K562 (cell line): ENCODE data around the gene LRMDA. TPM values are rescaled to one million over a fixed set of nuclear protein-coding genes. Genes with fewer than 3 reads are reported as not detected.

Experiments
- ATAC-seq: fragments of 200-7000 bp; cut with Tn5 transposase; 3 replicates; pipeline ENCODE4 v1.9.1; 2020; ENCODE audit warnings: moderate library complexity
- BruUV-seq: library from RNA; stranded (reverse); fragments of 400-500 nt; replicated peaks from 2 replicates; lab custom pipeline; 2021; lab: Mats Ljungman, UMichigan
- CTCF ChIA-PET: fragments of 300-600 bp; formaldehyde crosslinking; extraction: SDS; loops from one replicate; lab custom pipeline; 2021; ENCODE audit warnings: low intra/inter-chr PET ratio; lab: Yijun Ruan, JAX
- POLR2A ChIA-PET: fragments of 300-600, 350-650 bp; sonication (Branson Sonifier 250); formaldehyde crosslinking; extraction: SDS; loops from one replicate; lab custom pipeline; 2021; ENCODE audit warnings: antibody characterized with exemption, inconsistent platforms; lab: Yijun Ruan, JAX
- DNase-seq, 4 experiments: peaks; one replicate each; pipeline versions ENCODE4 v3.0.0 to v3.0.0-alpha.2; 2011 to 2018; ENCODE audit warnings: low spot score in 3 of 4, mixed read lengths in 3 of 4; ENCODE audit errors: extremely low read depth in 1 of 4
- FAIRE-seq: peaks from 2 replicates; lab custom pipeline; 2011; peaks lifted over from hg19 to GRCh38; lab: Jason Lieb, UNC
- H2AFZ ChIP-seq: 2 replicates; pipeline ENCODE4 v1.6.0; 2011; ENCODE audit warnings: low read depth, low read length, control low read depth, inconsistent platforms
- H3K27ac ChIP-seq: fragments of 200-600 bp; 3 replicates; pipeline ENCODE4 v1.8.0; 2011; ENCODE audit warnings: low read depth, mild to moderate bottlenecking, control low read depth, inconsistent platforms, low read length, moderate library complexity, mixed read lengths; ENCODE audit errors: extremely low read depth
- H3K27me3 ChIP-seq, 2 experiments: fragments of 300-600 bp in 1 of 2; 2 replicates in 1 of 2; 3 replicates in 1 of 2; pipeline versions ENCODE4 v1.6.0 to v1.8.0; 2011; ENCODE audit warnings: inconsistent platforms in 2 of 2, low read length in 2 of 2, mild to moderate bottlenecking in 1 of 2, mixed read lengths in 1 of 2, moderate library complexity in 1 of 2; ENCODE audit not compliant: control insufficient read depth in 2 of 2, insufficient read depth in 2 of 2
- H3K36me3 ChIP-seq: fragments of 300-600 bp; 3 replicates; pipeline ENCODE4 v1.8.0; 2011; ENCODE audit warnings: mild to moderate bottlenecking, low read length, inconsistent platforms; ENCODE audit not compliant: control insufficient read depth, insufficient read depth
- H3K4me1 ChIP-seq, 2 experiments: fragments of 200-600 bp in 1 of 2; replicated peaks in 1 of 2; 2 replicates in 1 of 2; 3 replicates in 1 of 2; pipeline versions ENCODE4 v1.5.1 to v1.8.0; 2011; ENCODE audit warnings: inconsistent platforms in 2 of 2, low read length in 2 of 2, mild to moderate bottlenecking in 1 of 2, mixed read lengths in 1 of 2, moderate library complexity in 1 of 2; ENCODE audit not compliant: control insufficient read depth in 2 of 2, insufficient read depth in 2 of 2
- H3K4me2 ChIP-seq: 2 replicates; pipeline ENCODE4 v1.6.1; 2011; ENCODE audit warnings: low read length, control low read depth, inconsistent platforms, mixed read lengths; ENCODE audit not compliant: insufficient read depth
- H3K4me3 ChIP-seq: fragments of 200-600 bp; sonication (generic), shearing (Covaris generic); 2 replicates; pipeline ENCODE4 v1.5.1; 2016; ENCODE audit warnings: control low read depth, inconsistent platforms
- H3K79me2 ChIP-seq: fragments of 200-600 bp; 3 replicates; pipeline ENCODE4 v1.8.0; 2011; ENCODE audit warnings: low read length, inconsistent platforms; ENCODE audit not compliant: control insufficient read depth, insufficient read depth
- H3K9ac ChIP-seq, 2 experiments: 2 replicates each; pipeline versions ENCODE4 v1.6.0 to v1.6.1; 2011; ENCODE audit warnings: low read depth in 2 of 2, low read length in 2 of 2, control low read depth in 1 of 2, inconsistent platforms in 1 of 2, mild to moderate bottlenecking in 1 of 2, mixed read lengths in 1 of 2; ENCODE audit not compliant: insufficient read depth in 1 of 2
- H3K9me1 ChIP-seq: one replicate; pipeline ENCODE4 v1.6.0; 2011; ENCODE audit warnings: inconsistent platforms, mild to moderate bottlenecking, low read length, moderate library complexity; ENCODE audit not compliant: control insufficient read depth, insufficient read depth
- H3K9me3 ChIP-seq: replicated peaks from 2 replicates; pipeline ENCODE4 v1.5.1; 2011; ENCODE audit warnings: low read depth, low read length, inconsistent platforms; ENCODE audit not compliant: control insufficient read depth, insufficient read depth
- H4K20me1 ChIP-seq: replicated peaks from 2 replicates; pipeline ENCODE4 v1.6.1; 2011; ENCODE audit warnings: low read length, inconsistent platforms, mixed read lengths; ENCODE audit not compliant: control insufficient read depth, insufficient read depth
- BRD9 ChIP-seq: fragments of 450-650 bp; IDR thresholded peaks from 2 replicates; pipeline ENCODE4 v1.6.1; 2018; ENCODE audit warnings: low read depth; ENCODE audit not compliant: partially characterized antibody
- ZFP30 ChIP-seq: fragments of 250-450 bp; sonication (Bioruptor Pico); IDR thresholded peaks from 2 replicates; pipeline ENCODE4 v1.8.0; 2022; ENCODE audit warnings: moderate library complexity, mild to moderate bottlenecking, inconsistent platforms, borderline replicate concordance
- WGBS: fragments of 100-300 bp; shearing (Covaris generic); methylation state at CpG from one replicate; pipeline ENCODE4 v1.1.6; 2016; ENCODE audit warnings: low coverage, mixed read lengths; ENCODE audit not compliant: insufficient coverage; ENCODE audit errors: missing lambda C conversion rate; 5-methylcytosine and 5-hydroxymethylcytosine counted together
- in situ Hi-C: fragments of 300-500 bp; cut with MboI; formaldehyde crosslinking; loops from 4 replicates; pipeline ENCODE4 v1.15.0; 2018; ENCODE audit warnings: inconsistent platforms, mixed read lengths
- intact Hi-C: fragments of 100-400 bp; cut with micrococcal nuclease; formaldehyde crosslinking; loops from 2 replicates; pipeline ENCODE4 v1.14.2; 2022
- polyA plus RNA-seq, 8 experiments: library from polyadenylated mRNA; depleted of rRNA in 4 of 8; stranded (reverse) in 5 of 8; unstranded in 3 of 8; fragments of >200 nt; fragmentation: Nextera tagmentation in 2 of 8; fragmentation: Illumina TruSeq in 1 of 8; extraction: Ambion mirVana in 2 of 8; extraction: Trizol in 1 of 8; gene quantifications; 2 replicates each; pipeline versions ENCODE4 v1.2.1 to v1.2.3, GENCODE V29; 2011 to 2014; ENCODE audit warnings: inconsistent platforms in 1 of 8, missing spikeins in 1 of 8
- total RNA-seq, 7 experiments: library from RNA; depleted of rRNA in 6 of 7; stranded (reverse); fragments of >200 nt in 6 of 7; fragmentation: Illumina TruSeq in 2 of 7; extraction: Trizol in 2 of 7; gene quantifications; 2 replicates each; pipeline versions ENCODE4 v1.2.1 to v1.2.3, GENCODE V29; 2011 to 2021; ENCODE audit warnings: low replicate concordance in 1 of 7
- TF ChIP-seq, protein P1 (sequence below), 2 experiments: IDR thresholded peaks in 1 of 2; conservative IDR thresholded peaks in 1 of 2; 2 replicates each; pipeline ENCODE4 v1.6.1; 2016; ENCODE audit warnings: low read depth in 2 of 2, mild to moderate bottlenecking in 1 of 2, missing compliant biosample characterization in 1 of 2, missing genetic modification characterization in 1 of 2, moderate library complexity in 1 of 2
- TF ChIP-seq, protein P2 (sequence below): fragments of 450-650 bp; IDR thresholded peaks from 2 replicates; pipeline ENCODE4 v1.7.0; 2016; ENCODE audit warnings: borderline replicate concordance
- TF ChIP-seq, protein P3 (sequence below), 2 experiments: fragments of 450-650 bp in 1 of 2; IDR thresholded peaks; 2 replicates each; pipeline ENCODE4 v1.6.1; 2011 to 2017; ENCODE audit warnings: low read depth in 2 of 2, antibody characterized with exemption in 1 of 2, borderline replicate concordance in 1 of 2, low read length in 1 of 2, mild to moderate bottlenecking in 1 of 2, mixed read lengths in 1 of 2; ENCODE audit not compliant: control insufficient read depth in 1 of 2

LRMDA gene
- total and polyA plus RNA-seq, 9 of the 15 experiments (the other 6 are each of a cell fraction or from before 2014, with no cell fraction given) = 0.25 TPM; not detected in 8

DNA sequence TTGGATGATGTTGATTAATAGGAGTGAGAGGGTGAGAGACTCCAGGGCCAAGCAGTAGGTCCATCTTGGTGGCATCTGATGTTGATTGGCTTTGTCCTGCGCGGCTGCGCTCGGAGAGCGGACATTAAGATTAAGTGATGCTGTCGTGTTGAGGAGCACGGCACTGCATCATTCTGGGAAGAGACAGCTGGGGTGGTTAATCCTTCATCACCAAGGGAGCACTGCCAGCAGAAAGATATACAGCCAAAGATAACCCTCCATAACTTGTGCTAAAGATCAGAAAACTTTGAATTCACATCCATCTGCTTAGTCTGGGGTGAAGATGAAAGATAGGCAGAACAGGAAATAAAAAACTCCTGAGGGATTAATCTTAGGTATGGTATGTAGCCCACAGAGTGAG, 208.3 kb downstream of the LRMDA start:
- ATAC-seq (no peak), DNase-seq (no peak), FAIRE-seq (no peak)
- no peaks in the 10 kb centered on the region for H4K20me1 ChIP-seq
- intact Hi-C loops = no loop called here
- no peaks in the 10 kb centered on the region for H3K9me1 ChIP-seq
- no peaks in the 10 kb centered on the region for H3K36me3 ChIP-seq
- no peaks in the 10 kb centered on the region for H3K79me2 ChIP-seq
- in situ Hi-C loops = no loop called here
- no peak overlapping the region for H3K9ac ChIP-seq
- no peak overlapping the region for H3K4me3 ChIP-seq
- TF ChIP-seq, protein P1, sequence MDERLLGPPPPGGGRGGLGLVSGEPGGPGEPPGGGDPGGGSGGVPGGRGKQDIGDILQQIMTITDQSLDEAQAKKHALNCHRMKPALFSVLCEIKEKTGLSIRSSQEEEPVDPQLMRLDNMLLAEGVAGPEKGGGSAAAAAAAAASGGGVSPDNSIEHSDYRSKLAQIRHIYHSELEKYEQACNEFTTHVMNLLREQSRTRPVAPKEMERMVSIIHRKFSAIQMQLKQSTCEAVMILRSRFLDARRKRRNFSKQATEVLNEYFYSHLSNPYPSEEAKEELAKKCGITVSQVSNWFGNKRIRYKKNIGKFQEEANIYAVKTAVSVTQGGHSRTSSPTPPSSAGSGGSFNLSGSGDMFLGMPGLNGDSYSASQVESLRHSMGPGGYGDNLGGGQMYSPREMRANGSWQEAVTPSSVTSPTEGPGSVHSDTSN (CRISPR knock-in tag; IDR thresholded peaks at IDR 0.05; ENCODE audit: low read depth) = no peak
- TF ChIP-seq, protein P1 (tag; conservative IDR thresholded peaks at IDR 0.05; ENCODE audit: low read depth) = 0 out of 2 replicates have a peak, but pooled peaks have one; percentile 32
- no peak for TF ChIP-seq ZFP30
- no peak for TF ChIP-seq BRD9
- TF ChIP-seq, protein P2, sequence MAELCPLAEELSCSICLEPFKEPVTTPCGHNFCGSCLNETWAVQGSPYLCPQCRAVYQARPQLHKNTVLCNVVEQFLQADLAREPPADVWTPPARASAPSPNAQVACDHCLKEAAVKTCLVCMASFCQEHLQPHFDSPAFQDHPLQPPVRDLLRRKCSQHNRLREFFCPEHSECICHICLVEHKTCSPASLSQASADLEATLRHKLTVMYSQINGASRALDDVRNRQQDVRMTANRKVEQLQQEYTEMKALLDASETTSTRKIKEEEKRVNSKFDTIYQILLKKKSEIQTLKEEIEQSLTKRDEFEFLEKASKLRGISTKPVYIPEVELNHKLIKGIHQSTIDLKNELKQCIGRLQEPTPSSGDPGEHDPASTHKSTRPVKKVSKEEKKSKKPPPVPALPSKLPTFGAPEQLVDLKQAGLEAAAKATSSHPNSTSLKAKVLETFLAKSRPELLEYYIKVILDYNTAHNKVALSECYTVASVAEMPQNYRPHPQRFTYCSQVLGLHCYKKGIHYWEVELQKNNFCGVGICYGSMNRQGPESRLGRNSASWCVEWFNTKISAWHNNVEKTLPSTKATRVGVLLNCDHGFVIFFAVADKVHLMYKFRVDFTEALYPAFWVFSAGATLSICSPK = no peak
- TF ChIP-seq, protein P3, sequence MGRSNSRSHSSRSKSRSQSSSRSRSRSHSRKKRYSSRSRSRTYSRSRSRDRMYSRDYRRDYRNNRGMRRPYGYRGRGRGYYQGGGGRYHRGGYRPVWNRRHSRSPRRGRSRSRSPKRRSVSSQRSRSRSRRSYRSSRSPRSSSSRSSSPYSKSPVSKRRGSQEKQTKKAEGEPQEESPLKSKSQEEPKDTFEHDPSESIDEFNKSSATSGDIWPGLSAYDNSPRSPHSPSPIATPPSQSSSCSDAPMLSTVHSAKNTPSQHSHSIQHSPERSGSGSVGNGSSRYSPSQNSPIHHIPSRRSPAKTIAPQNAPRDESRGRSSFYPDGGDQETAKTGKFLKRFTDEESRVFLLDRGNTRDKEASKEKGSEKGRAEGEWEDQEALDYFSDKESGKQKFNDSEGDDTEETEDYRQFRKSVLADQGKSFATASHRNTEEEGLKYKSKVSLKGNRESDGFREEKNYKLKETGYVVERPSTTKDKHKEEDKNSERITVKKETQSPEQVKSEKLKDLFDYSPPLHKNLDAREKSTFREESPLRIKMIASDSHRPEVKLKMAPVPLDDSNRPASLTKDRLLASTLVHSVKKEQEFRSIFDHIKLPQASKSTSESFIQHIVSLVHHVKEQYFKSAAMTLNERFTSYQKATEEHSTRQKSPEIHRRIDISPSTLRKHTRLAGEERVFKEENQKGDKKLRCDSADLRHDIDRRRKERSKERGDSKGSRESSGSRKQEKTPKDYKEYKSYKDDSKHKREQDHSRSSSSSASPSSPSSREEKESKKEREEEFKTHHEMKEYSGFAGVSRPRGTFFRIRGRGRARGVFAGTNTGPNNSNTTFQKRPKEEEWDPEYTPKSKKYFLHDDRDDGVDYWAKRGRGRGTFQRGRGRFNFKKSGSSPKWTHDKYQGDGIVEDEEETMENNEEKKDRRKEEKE (IDR thresholded peaks at IDR 0.05; ENCODE audit: borderline replicate concordance in 1 of 2, control insufficient read depth in 1 of 2, low read depth in 2 of 2, low read length in 1 of 2) = no peak
- WGBS = 0% methylated on average over 7 of the region's 7 CpGs
- peaks cover 6% of the 10 kb centered on the region in 2 experiments; a peak in 3 of 5 replicates for H3K27me3 ChIP-seq
- no peak overlapping the region for H2AFZ ChIP-seq
- no peak overlapping the region for H3K27ac ChIP-seq
- POLR2A ChIA-PET = interaction anchor here (0.7 kb wide), 1 partner anchor 549 kb away, joined by 3 read pairs; no protein-coding TSS in a partner anchor
- H3K4me2 ChIP-seq = no peak overlapping the region
- CTCF ChIA-PET = no interaction called here
- BruUV-seq = no TSS peak
- no peaks in the 10 kb centered on the region for H3K4me1 ChIP-seq
- no peaks in the 10 kb centered on the region for H3K9me3 ChIP-seq
